Right hindlimb (tissue), 1 donor: ENCODE measurements around the gene ANKRD7.
"Not testable (repeated sequence)": the region's sequence is repeated elsewhere in the genome, so short reads cannot be mapped to it uniquely, and the experiment has no call there.

Source experiments
- DNase-seq: peaks from one replicate; pipeline ENCODE4 v3.0.0-alpha.2; 2018

ANKRD7 gene

DNA sequence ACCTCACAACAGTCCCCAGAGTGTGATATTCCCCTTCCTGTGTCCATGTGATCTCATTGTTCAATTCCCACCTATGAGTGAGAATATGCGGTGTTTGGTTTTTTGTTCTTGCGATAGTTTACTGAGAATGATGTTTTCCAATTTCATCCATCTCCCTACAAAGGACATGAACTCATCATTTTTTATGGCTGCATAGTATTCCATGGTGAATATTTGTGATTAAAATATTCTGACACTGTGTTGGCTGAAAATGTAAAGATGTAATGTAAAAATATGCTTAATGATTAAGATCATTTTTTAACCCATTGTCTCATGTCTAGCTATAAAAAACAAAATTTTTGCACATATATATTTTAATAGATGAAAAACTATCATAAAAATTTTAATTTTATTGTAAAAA, 15.8 kb downstream of the ANKRD7 start:
- DNase-seq = not testable (repeated sequence)

DNA sequence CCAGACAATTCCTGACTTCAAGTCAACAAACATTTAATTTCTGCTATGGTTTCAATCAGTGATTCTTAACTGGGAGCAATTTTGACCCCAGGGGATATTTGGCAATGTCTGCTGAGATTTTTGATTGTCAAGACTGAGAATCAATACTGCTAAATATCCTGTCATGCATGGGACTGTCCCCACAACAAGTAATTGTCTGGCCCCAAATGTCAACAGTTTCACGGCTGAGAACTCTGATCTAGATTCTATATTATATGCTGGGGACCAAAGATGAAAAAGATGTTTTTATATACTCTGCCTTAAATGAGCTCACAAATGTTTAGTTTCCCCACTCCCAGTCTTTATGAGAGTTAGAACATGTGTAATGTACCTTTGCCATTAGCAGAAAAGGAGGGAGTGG, 19.2 kb downstream of the ANKRD7 start:
- DNase-seq = no peak

DNA sequence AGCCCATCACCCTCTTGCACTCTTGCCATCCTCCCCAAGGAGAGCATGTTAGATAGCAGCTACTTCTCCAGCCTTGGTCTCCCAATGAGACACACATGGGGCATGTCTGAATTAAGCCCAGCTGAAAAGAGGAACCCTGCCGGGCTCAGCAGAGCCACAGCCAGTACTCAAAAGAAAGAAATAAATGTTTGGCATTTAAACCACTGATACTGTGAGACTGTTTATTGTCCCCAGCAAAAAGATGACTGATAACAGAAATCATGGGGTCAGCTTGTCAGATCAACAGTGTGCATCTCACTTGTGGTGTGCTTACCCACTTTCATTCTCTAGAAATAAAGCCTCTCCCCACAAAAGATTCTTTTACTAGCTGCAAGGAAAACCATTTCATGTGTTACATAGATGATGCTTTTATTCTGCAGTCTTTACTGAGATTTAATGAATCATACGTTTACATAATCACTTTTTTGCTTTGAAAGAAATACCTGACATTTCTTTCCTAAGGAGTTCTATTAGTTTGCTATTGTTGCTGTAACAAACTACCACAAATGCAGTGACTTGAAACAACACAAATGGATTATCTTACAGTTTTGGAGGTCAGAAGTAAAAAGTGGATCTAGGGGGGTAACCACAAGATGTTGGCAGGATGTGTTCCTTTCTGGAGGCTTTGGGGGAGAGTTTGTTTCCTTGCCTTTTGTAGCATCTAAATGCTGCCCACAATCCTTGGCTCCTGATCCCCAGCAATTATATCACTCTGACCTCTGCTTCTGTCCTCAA, 20.9 kb downstream of the ANKRD7 start:
- no peak for DNase-seq

DNA sequence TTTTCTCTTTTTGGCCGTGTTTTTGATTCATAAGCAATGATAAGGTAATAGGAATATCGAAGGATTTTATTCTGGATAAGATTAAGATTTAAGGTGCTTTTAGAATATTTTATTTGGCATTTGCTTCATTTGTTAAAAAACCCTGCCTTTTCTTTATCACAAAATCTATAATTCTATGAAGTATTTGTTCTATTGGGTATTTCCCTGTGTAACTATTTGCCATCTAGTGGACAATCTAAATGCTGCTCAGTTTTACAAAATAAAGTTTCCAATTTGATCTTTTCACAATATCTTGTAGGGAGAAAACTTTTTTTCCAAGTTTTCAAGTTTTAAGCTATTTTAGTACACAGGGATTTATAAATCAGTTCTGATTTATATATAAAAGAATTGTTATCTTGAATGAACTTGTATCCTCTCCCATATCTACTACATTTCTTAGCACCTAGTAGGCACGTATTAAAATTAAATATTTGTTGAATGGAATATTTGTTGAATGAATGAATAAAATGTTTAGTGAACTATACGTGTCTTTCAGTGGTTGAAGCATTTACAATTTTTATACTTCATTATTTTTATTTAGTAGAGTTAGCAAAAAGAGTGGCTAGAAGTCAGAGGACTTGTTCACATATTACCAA, 26.5 kb downstream of the ANKRD7 start:
- DNase-seq = no peak

- no peak for DNase-seq
These were observed 27.6 kb downstream of the ANKRD7 start for GRCh38 chr7:118252087-118252486.

DNA sequence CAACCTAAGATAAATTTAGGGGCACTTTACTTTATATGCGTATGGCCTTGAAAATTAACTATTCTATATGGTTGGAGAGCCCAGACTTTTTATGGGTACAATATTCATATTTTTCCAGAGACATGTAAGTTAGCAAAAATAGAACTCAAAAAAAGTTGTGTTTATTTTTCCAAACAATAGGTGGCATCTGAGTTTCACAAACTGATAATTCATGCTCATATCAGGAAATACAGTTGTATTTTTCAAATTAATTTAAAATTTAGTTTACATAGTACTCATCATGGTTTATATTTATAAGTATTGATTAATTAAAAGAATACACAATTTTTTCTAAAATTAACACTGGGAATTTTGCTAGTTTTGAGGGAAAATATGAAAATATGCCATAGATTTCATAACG, 34.6 kb downstream of the ANKRD7 start:
- no peak for DNase-seq

- DNase-seq = no peak
These were observed 40.3 kb downstream of the ANKRD7 start for GRCh38 chr7:118264836-118265235.

DNA sequence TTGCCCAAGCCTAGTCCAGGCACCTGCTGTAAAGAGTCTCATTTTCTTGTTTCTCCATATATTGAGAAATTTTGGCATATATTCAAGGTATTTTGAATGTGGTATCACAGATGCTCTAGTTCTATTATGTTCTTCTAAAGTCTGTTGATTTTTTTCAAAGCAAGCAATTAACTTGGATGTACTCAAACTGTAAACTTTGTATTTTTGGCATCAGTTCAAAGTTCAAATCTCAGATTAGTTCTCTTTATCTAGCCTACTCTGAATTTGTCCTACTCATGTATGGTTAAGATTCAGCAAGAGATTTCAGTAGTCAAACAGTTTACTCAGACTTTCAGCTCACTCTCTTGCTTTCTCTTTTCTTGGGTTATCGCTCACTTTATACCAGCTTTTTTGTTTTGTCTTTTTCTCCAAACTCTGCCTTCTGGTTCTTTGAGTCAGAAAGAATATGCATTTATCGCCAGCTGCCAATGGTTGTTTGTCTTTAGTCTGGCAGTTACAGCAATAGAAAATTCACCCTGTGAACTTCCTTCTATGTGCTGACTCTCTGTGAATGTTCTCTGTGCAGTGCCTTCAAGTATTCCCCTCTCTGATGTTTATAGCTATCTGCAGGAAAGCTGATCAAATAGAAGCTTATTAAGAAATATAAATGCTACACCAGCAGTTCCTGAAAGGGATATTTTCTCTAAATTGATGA, 56.0 kb downstream of the ANKRD7 start:
- DNase-seq = no peak

DNA sequence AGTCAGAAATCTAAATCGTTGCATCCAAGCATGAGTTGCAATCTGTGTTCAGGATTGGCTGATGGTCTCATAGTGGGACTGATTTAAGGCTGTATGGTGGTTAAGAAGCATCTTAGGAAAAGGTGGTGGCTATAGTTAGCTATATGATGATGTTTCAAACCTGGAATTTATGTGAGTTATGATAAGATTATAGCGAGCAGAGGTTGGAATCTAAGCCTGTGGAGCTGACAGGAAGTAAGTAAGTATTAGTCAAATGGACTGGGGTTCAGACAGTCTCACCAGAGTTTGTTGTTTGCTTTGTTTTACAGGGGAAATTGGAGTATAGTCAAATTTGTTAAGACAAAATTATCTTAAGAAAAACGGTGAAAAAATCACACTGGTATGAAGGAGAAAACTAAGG, 56.7 kb downstream of the ANKRD7 start:
- no peak for DNase-seq

DNA sequence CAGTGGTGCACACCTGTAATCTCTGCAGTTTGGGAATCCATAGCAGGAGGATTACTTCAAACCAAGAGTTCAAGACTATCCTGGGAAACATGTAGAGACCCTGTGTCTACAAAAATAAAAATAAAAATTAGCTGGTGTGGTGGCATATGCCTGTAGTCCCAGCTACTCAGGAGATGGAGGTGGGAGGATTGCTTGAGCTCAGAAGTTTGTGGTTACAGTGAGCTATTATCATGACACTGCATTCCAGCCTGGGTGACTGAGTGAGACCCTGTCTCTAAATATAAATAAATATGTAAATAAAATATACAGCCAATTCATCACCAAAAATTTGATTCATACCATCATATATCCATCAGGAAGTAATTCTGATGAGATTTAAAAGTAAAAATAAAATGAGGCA, 60.9 kb downstream of the ANKRD7 start:
- DNase-seq = no peak

DNA sequence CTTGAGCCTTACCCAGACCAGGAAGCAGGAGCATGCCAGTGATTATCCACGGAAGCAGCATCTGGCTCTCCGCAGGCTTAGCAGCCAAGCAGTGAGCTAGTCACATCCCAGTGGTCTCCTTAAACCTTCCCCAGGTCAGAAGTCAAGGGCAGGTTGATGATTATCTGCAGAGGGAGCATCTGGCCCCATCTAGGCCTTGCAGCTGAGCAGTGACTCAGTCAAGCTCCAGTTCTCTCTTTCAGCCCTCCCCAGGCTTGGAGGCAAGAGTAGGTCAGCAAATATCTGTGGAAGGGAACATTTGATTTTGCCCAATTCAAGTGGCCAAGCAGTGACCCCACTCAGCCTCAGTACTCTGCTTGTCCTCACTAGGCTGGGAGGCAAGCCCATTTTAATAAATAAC, 61.6 kb downstream of the ANKRD7 start:
- DNase-seq = no peak

GRCh38 chr7:118288098-118288497, 63.6 kb downstream of the ANKRD7 start:
- DNase-seq = no peak

GRCh38 chr7:118289476-118289875, 65.0 kb downstream of the ANKRD7 start:
- no peak for DNase-seq
